Choroid plexus epithelial cell (primary cell): ENCODE measurements around the gene TNNT3.
A peak's percentile ranks its signal among the peaks of the same experiment; 100 is the strongest.

Experiments used
- DNase-seq: peaks from one replicate; pipeline ENCODE4 v3.0.0-alpha.2; 2010; ENCODE audit warnings: low read depth
- H3K4me3 ChIP-seq: 2 replicates; pipeline ENCODE4 v1.5.1; 2011; ENCODE audit warnings: low read depth, mild to moderate bottlenecking, control low read depth, low read length, moderate library complexity
- CTCF ChIP-seq: conservative IDR thresholded peaks from 2 replicates; pipeline ENCODE4 v1.5.1; 2011; ENCODE audit warnings: low read depth, mild to moderate bottlenecking, control low read depth, inconsistent platforms, low read length, moderate library complexity

Gene TNNT3

GRCh38 chr11:1942558-1943260, 23.2 kb downstream of the TNNT3 start:
- no peak for TF ChIP-seq CTCF
- no peak for DNase-seq
- no peak overlapping the region for H3K4me3 ChIP-seq

GRCh38 chr11:1943576-1943975, 24.1 kb downstream of the TNNT3 start:
- H3K4me3 ChIP-seq: no peak overlapping the region
- DNase-seq: no peak
- no peak for TF ChIP-seq CTCF

- DNase-seq: peak; percentile 41
- no peak overlapping the region for H3K4me3 ChIP-seq
- TF ChIP-seq CTCF: no peak
These were observed 24.5 kb downstream of the TNNT3 start for GRCh38 chr11:1943977-1944376.

GRCh38 chr11:1946812-1947484, 27.4 kb downstream of the TNNT3 start, which contains the start of gene MRPL23:
Gene MRPL23 (plus strand): TSS chr11:1947332. CDS start chr11:1947363, 31 bp downstream.
- H3K4me3 ChIP-seq: no peak within 1 kb of the TSS
- no peak for DNase-seq
- no peak for TF ChIP-seq CTCF

GRCh38 chr11:1947592-1948237, 28.2 kb downstream of the TNNT3 start:
- DNase-seq: no peak
- H3K4me3 ChIP-seq: no peak overlapping the region
- no peak for TF ChIP-seq CTCF

- TF ChIP-seq CTCF: no peak
- H3K4me3 ChIP-seq: no peak overlapping the region
- no peak for DNase-seq
These were observed 28.9 kb downstream of the TNNT3 start for GRCh38 chr11:1948389-1948788.

GRCh38 chr11:1949302-1949701, 29.8 kb downstream of the TNNT3 start:
- no peak overlapping the region for H3K4me3 ChIP-seq
- DNase-seq: no peak
- TF ChIP-seq CTCF: no peak
